NCI-H2107 treated with DMSO at 0.1 percent for 48 hours (cell line): ENCODE data around the gene AUTS2.

ENCODE experiments used
- DNase-seq: peaks from one replicate; lab custom pipeline; 2025; ENCODE audit not compliant: unreplicated experiment; lab: John Stamatoyannopoulos, UW

AUTS2 gene

GRCh38 chr7:69879989-69880388 lies 281.7 kb downstream of the AUTS2 start:
- no peak for DNase-seq

GRCh38 chr7:69880840-69881239 lies 282.6 kb downstream of the AUTS2 start:
- DNase-seq = peak; percentile 97

- DNase-seq = no peak
Measured at GRCh38 chr7:69882269-69882668, 284.0 kb downstream of the AUTS2 start.

- no peak for DNase-seq
Measured at GRCh38 chr7:69883399-69883891, 285.2 kb downstream of the AUTS2 start.

- no peak for DNase-seq
Measured at GRCh38 chr7:69885431-69885830, 287.2 kb downstream of the AUTS2 start.

GRCh38 chr7:69889338-69889975 lies 291.2 kb downstream of the AUTS2 start:
- DNase-seq = peak; percentile 50

- no peak for DNase-seq
Measured at GRCh38 chr7:69889976-69890351, 291.7 kb downstream of the AUTS2 start.

- no peak for DNase-seq
Measured at GRCh38 chr7:69892790-69893189, 294.5 kb downstream of the AUTS2 start.

- DNase-seq = peak; percentile 20
Measured at GRCh38 chr7:69893906-69894305, 295.6 kb downstream of the AUTS2 start.

GRCh38 chr7:69895446-69895845 lies 297.2 kb downstream of the AUTS2 start:
- no peak for DNase-seq

- no peak for DNase-seq
Measured at GRCh38 chr7:69896121-69896520, 297.8 kb downstream of the AUTS2 start.

GRCh38 chr7:69898189-69898588 lies 299.9 kb downstream of the AUTS2 start:
- DNase-seq = no peak

- no peak for DNase-seq
Measured at GRCh38 chr7:69903410-69903809, 305.1 kb downstream of the AUTS2 start.

- peak; percentile 47 for DNase-seq
Measured at GRCh38 chr7:69906283-69906995, 308.2 kb downstream of the AUTS2 start.

- no peak for DNase-seq
Measured at GRCh38 chr7:69907720-69908119, 309.4 kb downstream of the AUTS2 start.

- DNase-seq = no peak
Measured at GRCh38 chr7:69908454-69908853, 310.2 kb downstream of the AUTS2 start.

- no peak for DNase-seq
Measured at GRCh38 chr7:69910150-69910549, 311.9 kb downstream of the AUTS2 start.

- no peak for DNase-seq
Measured at GRCh38 chr7:69911337-69911736, 313.1 kb downstream of the AUTS2 start.

- DNase-seq = no peak
Measured at GRCh38 chr7:69912141-69912540, 313.9 kb downstream of the AUTS2 start.

GRCh38 chr7:69912846-69913245 lies 314.6 kb downstream of the AUTS2 start:
- no peak for DNase-seq

- DNase-seq = no peak
Measured at GRCh38 chr7:69919426-69920111, 321.3 kb downstream of the AUTS2 start.

GRCh38 chr7:69920797-69921196 lies 322.5 kb downstream of the AUTS2 start:
- no peak for DNase-seq
